DOHH2 (cell line): Measurements from ENCODE around the gene GNPDA1.
A peak's percentile ranks its signal among the peaks of the same experiment; 100 is the strongest.

Experiments
- H3F3A ChIP-seq: fragments of 200-600 bp; sonication (generic), shearing (Covaris generic); 2 replicates; pipeline ENCODE4 v1.6.0; 2016; ENCODE audit warnings: antibody characterized with exemption, mild to moderate bottlenecking; ENCODE audit not compliant: control insufficient read depth, insufficient read depth
- H3K27ac ChIP-seq: fragments of 200-600 bp; sonication (generic); 2 replicates; pipeline ENCODE4 v1.5.1; 2014; ENCODE audit warnings: low read depth, mild to moderate bottlenecking, low read length, moderate library complexity
- H3K27me3 ChIP-seq: fragments of 200-600 bp; sonication (generic); 2 replicates; pipeline ENCODE4 v1.6.1; 2014; ENCODE audit warnings: mild to moderate bottlenecking, low read length, mixed read lengths; ENCODE audit not compliant: control insufficient read depth
- H3K36me3 ChIP-seq: fragments of 200-600 bp; sonication (generic); 2 replicates; pipeline ENCODE4 v1.6.1; 2014; ENCODE audit warnings: mild to moderate bottlenecking, low read length, moderate library complexity, mixed read lengths; ENCODE audit not compliant: control insufficient read depth
- H3K4me1 ChIP-seq: fragments of 200-600 bp; sonication (generic); 2 replicates; pipeline ENCODE4 v1.6.1; 2014; ENCODE audit warnings: mild to moderate bottlenecking, low read length, mixed read lengths; ENCODE audit not compliant: control insufficient read depth
- H3K4me2 ChIP-seq: fragments of 200-600 bp; sonication (generic); 2 replicates; pipeline ENCODE4 v1.6.0; 2014; ENCODE audit warnings: mild to moderate bottlenecking, low read length, moderate library complexity
- H3K4me3 ChIP-seq: fragments of 200-600 bp; sonication (generic); 2 replicates; pipeline ENCODE4 v1.5.1; 2014; ENCODE audit warnings: mild to moderate bottlenecking, low read length, mixed read lengths
- H3K79me2 ChIP-seq: fragments of 200-600 bp; sonication (generic); 2 replicates; pipeline ENCODE4 v1.6.1; 2014; ENCODE audit warnings: mild to moderate bottlenecking, low read length, mixed read lengths; ENCODE audit not compliant: control insufficient read depth
- H3K9me2 ChIP-seq: fragments of 200-600 bp; sonication (generic); replicated peaks from 2 replicates; pipeline ENCODE4 v1.6.1; 2014; ENCODE audit warnings: mild to moderate bottlenecking, low read length, mixed read lengths; ENCODE audit not compliant: control insufficient read depth
- H3K9me3 ChIP-seq: fragments of 200-600 bp; sonication (generic); 2 replicates; pipeline ENCODE4 v1.6.1; 2014; ENCODE audit warnings: antibody characterized with exemption, low read length, mixed read lengths; ENCODE audit not compliant: control insufficient read depth, insufficient read depth
- H4K20me1 ChIP-seq: fragments of 200-600 bp; sonication (generic); 2 replicates; pipeline ENCODE4 v1.6.0; 2014; ENCODE audit warnings: low read depth, mild to moderate bottlenecking, antibody characterized with exemption, low read length, moderate library complexity; ENCODE audit not compliant: control insufficient read depth, insufficient read depth
- EZH2phosphoT487 ChIP-seq: fragments of 200-600 bp; sonication (generic); IDR thresholded peaks from 2 replicates; pipeline ENCODE4 v1.6.1; 2017; ENCODE audit warnings: borderline replicate concordance, mild to moderate bottlenecking, antibody characterized with exemption, low read length, moderate library complexity, mixed read lengths
- TF ChIP-seq, protein P1 (sequence below): fragments of 200-600 bp; sonication (generic); IDR thresholded peaks from one replicate; pipeline ENCODE4 v1.5.1; 2014; ENCODE audit warnings: antibody characterized with exemption, mild to moderate bottlenecking, low read depth, low read length; ENCODE audit not compliant: poor library complexity, severe bottlenecking

Gene GNPDA1

DNA sequence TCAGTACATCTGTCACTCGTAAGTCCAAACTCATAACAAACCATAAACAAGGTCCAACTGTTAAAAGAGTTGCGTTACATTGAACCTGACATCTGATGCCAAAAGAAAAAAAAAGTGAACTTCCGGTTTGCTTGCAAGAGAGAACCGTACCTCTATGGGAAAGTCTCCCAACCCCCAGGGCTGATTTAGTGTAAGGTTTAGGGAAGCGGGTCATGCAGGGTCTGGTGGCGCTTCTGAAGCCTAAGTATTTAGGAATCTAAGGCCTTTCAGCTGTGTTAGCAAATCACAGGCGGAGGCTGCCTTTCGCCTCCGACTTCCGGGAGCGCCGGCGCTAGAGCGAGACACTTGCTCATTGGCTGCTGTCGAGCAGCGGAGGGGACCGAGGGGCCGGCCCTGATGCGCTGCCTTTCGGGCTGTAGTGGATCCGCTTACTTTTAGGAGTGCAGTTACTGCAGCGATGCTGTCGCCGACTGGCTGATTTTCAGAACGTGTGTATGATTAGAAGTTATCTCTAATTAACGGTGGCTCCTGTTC lies 12.0 kb upstream of the GNPDA1 start:
- no peaks in the 10 kb centered on the region for H4K20me1 ChIP-seq
- H3K9me2 ChIP-seq: no peaks in the 10 kb centered on the region
- H3K27ac ChIP-seq: no peak overlapping the region
- H3K4me1 ChIP-seq: peaks cover 13% of the 10 kb centered on the region
- TF ChIP-seq EZH2phosphoT487: no peak
- TF ChIP-seq, protein P1, sequence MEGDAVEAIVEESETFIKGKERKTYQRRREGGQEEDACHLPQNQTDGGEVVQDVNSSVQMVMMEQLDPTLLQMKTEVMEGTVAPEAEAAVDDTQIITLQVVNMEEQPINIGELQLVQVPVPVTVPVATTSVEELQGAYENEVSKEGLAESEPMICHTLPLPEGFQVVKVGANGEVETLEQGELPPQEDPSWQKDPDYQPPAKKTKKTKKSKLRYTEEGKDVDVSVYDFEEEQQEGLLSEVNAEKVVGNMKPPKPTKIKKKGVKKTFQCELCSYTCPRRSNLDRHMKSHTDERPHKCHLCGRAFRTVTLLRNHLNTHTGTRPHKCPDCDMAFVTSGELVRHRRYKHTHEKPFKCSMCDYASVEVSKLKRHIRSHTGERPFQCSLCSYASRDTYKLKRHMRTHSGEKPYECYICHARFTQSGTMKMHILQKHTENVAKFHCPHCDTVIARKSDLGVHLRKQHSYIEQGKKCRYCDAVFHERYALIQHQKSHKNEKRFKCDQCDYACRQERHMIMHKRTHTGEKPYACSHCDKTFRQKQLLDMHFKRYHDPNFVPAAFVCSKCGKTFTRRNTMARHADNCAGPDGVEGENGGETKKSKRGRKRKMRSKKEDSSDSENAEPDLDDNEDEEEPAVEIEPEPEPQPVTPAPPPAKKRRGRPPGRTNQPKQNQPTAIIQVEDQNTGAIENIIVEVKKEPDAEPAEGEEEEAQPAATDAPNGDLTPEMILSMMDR: no peak
- no peaks in the 10 kb centered on the region for H3K9me3 ChIP-seq
- peak overlapping the region; percentile 72 for H3K4me3 ChIP-seq
- H3K79me2 ChIP-seq: no peaks in the 10 kb centered on the region
- H3K4me2 ChIP-seq: peak overlapping the region; percentile 88
- H3K36me3 ChIP-seq: no peaks in the 10 kb centered on the region
- peaks cover 48% of the 10 kb centered on the region for H3K27me3 ChIP-seq
- 0 out of 2 replicates have a peak, but pooled peaks cover 3% of the 10 kb centered on the region for H3F3A ChIP-seq

DNA sequence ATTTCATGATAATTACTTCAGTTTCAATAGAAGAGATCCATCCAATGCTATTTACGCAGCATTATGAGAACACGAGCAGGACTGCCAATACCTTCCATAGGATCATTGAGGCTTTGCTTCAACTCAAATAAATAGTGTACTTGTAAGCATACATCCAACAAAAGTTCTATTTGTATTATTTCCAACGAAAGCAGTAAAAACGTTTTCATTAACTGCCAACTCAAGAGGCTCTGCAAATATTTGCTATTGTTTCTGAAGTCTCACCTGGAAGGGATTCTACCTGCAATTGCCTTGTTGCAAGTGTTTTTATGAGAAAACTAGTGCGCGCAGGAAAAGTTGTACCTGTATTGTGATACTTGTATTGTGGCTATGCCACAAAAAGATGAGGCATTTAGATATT lies 11.0 kb upstream of the GNPDA1 start:
- Histone ChIP-seq H3K79me2 (no peaks in the 10 kb centered on the region), H3K27me3 (peaks cover 41% of the 10 kb centered on the region), H3K9me3 (no peaks in the 10 kb centered on the region), H3K4me3 (no peak overlapping the region), H3K9me2 (no peaks in the 10 kb centered on the region), H4K20me1 (no peaks in the 10 kb centered on the region), H3K4me2 (no peak overlapping the region), H3F3A (0 out of 2 replicates have a peak, but pooled peaks cover 3% of the 10 kb centered on the region), H3K36me3 (no peaks in the 10 kb centered on the region), H3K4me1 (peaks cover 14% of the 10 kb centered on the region), H3K27ac (no peak overlapping the region)
- TF ChIP-seq, protein P1: no peak
- no peak for TF ChIP-seq EZH2phosphoT487

DNA sequence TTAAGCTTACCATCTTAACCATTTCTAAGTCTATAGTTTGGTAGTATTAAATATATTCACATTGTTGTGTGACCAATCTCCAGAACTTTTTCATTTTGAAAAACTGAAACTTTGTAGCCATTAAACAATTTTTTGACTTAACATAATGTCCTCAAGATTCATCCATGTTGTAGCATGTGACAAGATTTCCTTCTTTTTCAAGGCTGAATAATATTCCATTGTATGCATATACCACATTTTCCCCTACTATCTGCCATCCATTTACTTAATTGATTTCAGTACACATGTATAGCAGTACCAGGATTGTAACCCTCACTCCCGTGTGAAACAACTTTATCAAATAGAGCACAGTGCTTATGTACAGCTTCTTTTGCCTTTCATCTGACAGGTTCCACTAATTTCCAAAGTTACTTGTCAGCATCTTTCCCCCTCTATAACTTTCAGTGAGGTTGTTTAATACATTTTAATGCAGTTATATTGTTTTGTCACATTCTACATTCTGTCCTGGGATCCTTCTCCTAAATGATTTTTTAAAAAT lies 7.4 kb upstream of the GNPDA1 start:
- no peaks in the 10 kb centered on the region for H3K79me2 ChIP-seq
- no peak overlapping the region for H3K4me2 ChIP-seq
- H3F3A ChIP-seq: 0 out of 2 replicates have a peak, but pooled peaks cover 6% of the 10 kb centered on the region
- no peaks in the 10 kb centered on the region for H3K36me3 ChIP-seq
- H4K20me1 ChIP-seq: no peaks in the 10 kb centered on the region
- H3K4me3 ChIP-seq: no peak overlapping the region
- peaks cover 45% of the 10 kb centered on the region for H3K4me1 ChIP-seq
- H3K9me2 ChIP-seq: no peaks in the 10 kb centered on the region
- no peak for TF ChIP-seq EZH2phosphoT487
- TF ChIP-seq, protein P1: no peak
- no peaks in the 10 kb centered on the region for H3K9me3 ChIP-seq
- H3K27me3 ChIP-seq: peaks cover 43% of the 10 kb centered on the region
- no peak overlapping the region for H3K27ac ChIP-seq
